Pons (tissue), 1 donor: ENCODE measurements around the gene APOC4.

Source experiments
- DNase-seq: peaks from one replicate; pipeline ENCODE4 v3.0.0-alpha.2; 2016; ENCODE audit warnings: low spot score

APOC4 gene

DNA sequence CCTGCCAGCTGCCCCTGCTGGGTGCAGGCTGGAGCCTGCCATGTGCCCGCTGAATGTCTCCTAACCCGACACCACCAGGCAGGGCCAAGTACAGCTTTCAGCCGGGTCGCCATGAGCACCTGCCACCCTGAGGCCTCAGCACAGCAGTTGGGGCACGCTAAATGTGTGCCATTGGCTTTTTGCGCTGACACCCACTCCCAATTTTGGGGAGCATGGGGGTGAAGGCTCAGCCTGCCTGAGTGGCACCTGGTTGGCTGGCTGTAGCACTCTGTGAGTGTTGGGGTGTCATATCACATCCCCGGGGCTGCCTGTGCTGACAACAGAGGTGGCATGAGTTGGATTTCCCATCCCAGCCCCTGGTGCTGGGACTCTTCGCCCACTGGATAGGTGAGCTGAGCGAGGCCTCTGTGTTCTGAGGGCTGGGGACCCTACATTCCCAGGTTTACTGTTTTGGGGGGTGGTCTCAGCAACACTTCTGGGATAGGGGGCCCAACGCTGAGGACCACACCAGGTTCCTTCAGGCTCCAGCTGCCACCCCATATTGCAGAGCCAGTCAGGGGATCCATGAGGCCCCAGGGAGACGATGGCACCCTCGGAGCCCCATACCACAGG, 52.0 kb downstream of the APOC4 start:
- DNase-seq, result no peak
